HEK293 (cell line): Measurements from ENCODE around the gene ECM1.

Source experiments
- CTCF ChIA-PET: fragments of 350-600 bp; formaldehyde crosslinking; extraction: SDS; loops from one replicate; lab custom pipeline; 2021; ENCODE audit warnings: antibody characterized with exemption; lab: Yijun Ruan, JAX
- POLR2A ChIA-PET: fragments of 300-600 bp; formaldehyde crosslinking; extraction: SDS; loops from one replicate; lab custom pipeline; 2020; ENCODE audit warnings: antibody characterized with exemption, inconsistent platforms; lab: Yijun Ruan, JAX
- H3K27ac ChIP-seq: fragments of 200-500 bp; sonication (Bioruptor generic); 2 replicates; pipeline ENCODE4 v1.5.1; 2014; ENCODE audit warnings: low read depth, low read length, control low read depth, inconsistent platforms; ENCODE audit errors: extremely low read depth
- H3K36me3 ChIP-seq, 2 experiments: fragments of 200-500 bp in 1 of 2; sonication (Bioruptor generic) in 1 of 2; 1 replicate in 1 of 2; 2 replicates in 1 of 2; pipeline ENCODE4 v1.5.1; 2014 to 2017; ENCODE audit warnings: inconsistent platforms in 2 of 2, low read length in 2 of 2; ENCODE audit not compliant: control insufficient read depth in 2 of 2, insufficient read depth in 1 of 2
- H3K4me1 ChIP-seq: fragments of 200-500 bp; sonication (Bioruptor generic); 2 replicates; pipeline ENCODE4 v1.5.1; 2014; ENCODE audit warnings: mild to moderate bottlenecking, low read length, inconsistent platforms; ENCODE audit not compliant: control insufficient read depth, insufficient read depth
- H3K4me3 ChIP-seq: 2 replicates; pipeline ENCODE4 v1.5.1; 2011; ENCODE audit warnings: low read depth, mild to moderate bottlenecking, control low read depth, low read length, moderate library complexity
- H3K9me3 ChIP-seq: fragments of 200-500 bp; sonication (Bioruptor generic); 2 replicates; pipeline ENCODE4 v1.5.1; 2014; ENCODE audit warnings: low read depth, low read length, inconsistent platforms; ENCODE audit not compliant: control insufficient read depth, insufficient read depth
- SP7 ChIP-seq: fragments of 450-650 bp; formaldehyde crosslinking; IDR thresholded peaks from 2 replicates; pipeline ENCODE4 v1.5.1; 2016; ENCODE audit warnings: missing biosample characterization, missing genetic modification characterization
- ZFHX2 ChIP-seq: fragments of 450-650 bp; formaldehyde crosslinking; conservative IDR thresholded peaks from 2 replicates; pipeline ENCODE4 v1.5.1; 2016; ENCODE audit warnings: missing biosample characterization, missing genetic modification characterization
- ZNF132 ChIP-seq: fragments of 450-650 bp; formaldehyde crosslinking; IDR thresholded peaks from 2 replicates; pipeline ENCODE4 v1.5.1; 2017; ENCODE audit warnings: missing biosample characterization, missing genetic modification characterization, borderline replicate concordance
- ZNF184 ChIP-seq: fragments of 450-650 bp; IDR thresholded peaks from 2 replicates; pipeline ENCODE4 v1.5.1; 2018; ENCODE audit warnings: missing biosample characterization, mild to moderate bottlenecking, missing genetic modification characterization
- ZNF211 ChIP-seq: fragments of 450-650 bp; formaldehyde crosslinking; IDR thresholded peaks from 2 replicates; pipeline ENCODE4 v1.5.1; 2016; ENCODE audit warnings: low read depth, missing biosample characterization, missing genetic modification characterization
- ZNF24 ChIP-seq: fragments of 450-650 bp; formaldehyde crosslinking; IDR thresholded peaks from 2 replicates; pipeline ENCODE4 v1.5.1; 2016; ENCODE audit warnings: missing biosample characterization, missing genetic modification characterization
- ZNF292 ChIP-seq: fragments of 450-650 bp; formaldehyde crosslinking; IDR thresholded peaks from 2 replicates; pipeline ENCODE4 v1.5.1; 2016; ENCODE audit warnings: low read depth, missing biosample characterization, missing genetic modification characterization, borderline replicate concordance
- ZNF391 ChIP-seq: fragments of 450-650 bp; formaldehyde crosslinking; IDR thresholded peaks from 2 replicates; pipeline ENCODE4 v1.5.1; 2016; ENCODE audit warnings: low read depth, missing biosample characterization, missing genetic modification characterization, borderline replicate concordance
- ZNF560 ChIP-seq: fragments of 450-650 bp; formaldehyde crosslinking; IDR thresholded peaks from 2 replicates; pipeline ENCODE4 v1.5.1; 2017; ENCODE audit warnings: missing biosample characterization, missing genetic modification characterization, borderline replicate concordance
- ZNF626 ChIP-seq: fragments of 450-650 bp; sonication (Bioruptor Pico); formaldehyde crosslinking; IDR thresholded peaks from 2 replicates; pipeline ENCODE4 v1.5.1; 2018; ENCODE audit warnings: missing biosample characterization, missing genetic modification characterization, inconsistent platforms
- ZNF677 ChIP-seq: fragments of 450-650 bp; IDR thresholded peaks from 2 replicates; pipeline ENCODE4 v1.5.0; 2018; ENCODE audit warnings: missing biosample characterization, mild to moderate bottlenecking, missing genetic modification characterization, moderate library complexity
- TF ChIP-seq, protein P1 (sequence below): fragments of 450-650 bp; formaldehyde crosslinking; conservative IDR thresholded peaks from 2 replicates; pipeline ENCODE4 v1.5.1; 2016; ENCODE audit warnings: low read depth, missing biosample characterization, missing genetic modification characterization
- TF ChIP-seq, protein P2 (sequence below): fragments of 450-650 bp; formaldehyde crosslinking; IDR thresholded peaks from 2 replicates; pipeline ENCODE4 v1.5.1; 2016; ENCODE audit warnings: missing biosample characterization, missing genetic modification characterization
- TF ChIP-seq, protein P3 (sequence below): fragments of 450-650 bp; formaldehyde crosslinking; IDR thresholded peaks from 2 replicates; pipeline ENCODE4 v1.5.1; 2016; ENCODE audit warnings: missing biosample characterization, missing genetic modification characterization

Gene ECM1

DNA sequence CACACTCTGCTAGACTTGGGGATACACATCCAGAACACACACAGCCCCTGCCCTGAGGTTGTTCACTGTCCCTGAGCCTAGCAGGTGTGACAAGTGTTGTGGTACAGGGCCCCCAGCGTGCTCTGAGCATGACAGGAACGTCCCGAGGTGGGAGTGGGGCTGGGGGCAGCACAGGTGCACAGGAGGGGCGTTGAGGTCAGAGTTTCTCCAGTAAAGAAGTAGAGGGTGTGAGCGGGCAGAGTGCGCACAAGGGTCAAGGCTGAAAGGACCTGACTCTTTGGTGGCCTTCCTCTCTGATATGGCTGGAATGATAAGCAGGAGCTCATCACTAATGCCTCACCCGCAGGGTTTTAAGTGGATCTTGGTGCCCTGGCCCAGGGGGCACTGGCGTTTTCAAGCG is 6.4 kb downstream of the ECM1 start:
- TF ChIP-seq ZNF391 (tag by site-specific recombination) = no peak
- no peak for TF ChIP-seq SP7
- TF ChIP-seq, all 188 proteins: peak for 0
- ChIA-PET POLR2A (interaction anchor here (0.9 kb wide), 1 partner anchor 115 kb away, joined by 4 read pairs; the partner anchor contains the start of gene ENSA), CTCF (interaction anchor here (0.6 to 0.7 kb wide), 4 partner anchors 16 to 1198 kb away, joined by 3 to 4 read pairs (median 3); no protein-coding TSS in a partner anchor)
- Histone ChIP-seq H3K4me1 (no peaks in the 10 kb centered on the region), H3K36me3 (peaks cover 0 to 17% of the 10 kb centered on the region in 2 experiments; a peak in 2 of 3 replicates), H3K27ac (no peak overlapping the region), H3K9me3 (no peaks in the 10 kb centered on the region), H3K4me3 (no peak overlapping the region)

DNA sequence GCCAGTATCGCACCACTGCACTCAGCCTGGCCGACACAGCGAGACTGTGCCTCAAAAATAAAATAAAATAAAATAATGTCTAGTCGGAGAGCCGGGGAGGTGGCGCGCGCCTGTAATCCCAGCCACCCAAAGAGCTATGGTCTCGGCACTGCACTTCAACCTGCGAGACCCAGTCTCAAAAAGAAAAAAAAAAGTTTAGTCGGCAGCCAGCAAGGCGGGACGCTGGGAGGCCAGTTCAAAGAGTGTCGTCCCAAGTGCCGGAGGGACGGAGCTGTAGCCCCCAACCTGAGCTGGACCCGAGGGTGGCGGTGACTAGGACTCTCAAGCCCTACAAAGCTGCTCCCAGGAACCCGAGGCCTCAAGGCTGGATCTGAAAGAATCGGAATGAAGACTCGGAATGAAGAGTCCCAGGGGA is 7.0 kb downstream of the ECM1 start:
- H3K4me1 ChIP-seq = no peaks in the 10 kb centered on the region
- peaks cover 0 to 17% of the 10 kb centered on the region in 2 experiments; a peak in 2 of 3 replicates for H3K36me3 ChIP-seq
- peak overlapping the region; percentile 56 for H3K4me3 ChIP-seq
- H3K27ac ChIP-seq = peak overlapping the region; percentile 44; the same call in 1 of the 2 replicates
- POLR2A ChIA-PET = interaction anchor here (0.6 to 2.0 kb wide), 15 partner anchors 13 to 362 kb away, joined by 3 to 9 read pairs (median 4); partner anchors contain the start of genes ADAMTSL4, ARNT, ENSA and MCL1
- H3K9me3 ChIP-seq = no peaks in the 10 kb centered on the region
- no peak for TF ChIP-seq ZFHX2
- TF ChIP-seq, protein P1, sequence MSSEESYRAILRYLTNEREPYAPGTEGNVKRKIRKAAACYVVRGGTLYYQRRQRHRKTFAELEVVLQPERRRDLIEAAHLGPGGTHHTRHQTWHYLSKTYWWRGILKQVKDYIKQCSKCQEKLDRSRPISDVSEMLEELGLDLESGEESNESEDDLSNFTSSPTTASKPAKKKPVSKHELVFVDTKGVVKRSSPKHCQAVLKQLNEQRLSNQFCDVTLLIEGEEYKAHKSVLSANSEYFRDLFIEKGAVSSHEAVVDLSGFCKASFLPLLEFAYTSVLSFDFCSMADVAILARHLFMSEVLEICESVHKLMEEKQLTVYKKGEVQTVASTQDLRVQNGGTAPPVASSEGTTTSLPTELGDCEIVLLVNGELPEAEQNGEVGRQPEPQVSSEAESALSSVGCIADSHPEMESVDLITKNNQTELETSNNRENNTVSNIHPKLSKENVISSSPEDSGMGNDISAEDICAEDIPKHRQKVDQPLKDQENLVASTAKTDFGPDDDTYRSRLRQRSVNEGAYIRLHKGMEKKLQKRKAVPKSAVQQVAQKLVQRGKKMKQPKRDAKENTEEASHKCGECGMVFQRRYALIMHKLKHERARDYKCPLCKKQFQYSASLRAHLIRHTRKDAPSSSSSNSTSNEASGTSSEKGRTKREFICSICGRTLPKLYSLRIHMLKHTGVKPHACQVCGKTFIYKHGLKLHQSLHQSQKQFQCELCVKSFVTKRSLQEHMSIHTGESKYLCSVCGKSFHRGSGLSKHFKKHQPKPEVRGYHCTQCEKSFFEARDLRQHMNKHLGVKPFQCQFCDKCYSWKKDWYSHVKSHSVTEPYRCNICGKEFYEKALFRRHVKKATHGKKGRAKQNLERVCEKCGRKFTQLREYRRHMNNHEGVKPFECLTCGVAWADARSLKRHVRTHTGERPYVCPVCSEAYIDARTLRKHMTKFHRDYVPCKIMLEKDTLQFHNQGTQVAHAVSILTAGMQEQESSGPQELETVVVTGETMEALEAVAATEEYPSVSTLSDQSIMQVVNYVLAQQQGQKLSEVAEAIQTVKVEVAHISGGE (tag by site-specific recombination) = peak; percentile 59
- TF ChIP-seq ZNF24 (tag by site-specific recombination) = 0 out of 2 replicates have a peak, but pooled peaks have one; percentile 24
- TF ChIP-seq, protein P2, sequence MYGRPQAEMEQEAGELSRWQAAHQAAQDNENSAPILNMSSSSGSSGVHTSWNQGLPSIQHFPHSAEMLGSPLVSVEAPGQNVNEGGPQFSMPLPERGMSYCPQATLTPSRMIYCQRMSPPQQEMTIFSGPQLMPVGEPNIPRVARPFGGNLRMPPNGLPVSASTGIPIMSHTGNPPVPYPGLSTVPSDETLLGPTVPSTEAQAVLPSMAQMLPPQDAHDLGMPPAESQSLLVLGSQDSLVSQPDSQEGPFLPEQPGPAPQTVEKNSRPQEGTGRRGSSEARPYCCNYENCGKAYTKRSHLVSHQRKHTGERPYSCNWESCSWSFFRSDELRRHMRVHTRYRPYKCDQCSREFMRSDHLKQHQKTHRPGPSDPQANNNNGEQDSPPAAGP (tag by site-specific recombination) = peak; percentile 39; the same call in 1 of the 2 replicates
- no peak for TF ChIP-seq ZNF677 (tag by site-specific recombination)
- no peak for TF ChIP-seq ZNF211 (tag by site-specific recombination)
- no peak for TF ChIP-seq ZNF292
- TF ChIP-seq ZNF184 (tag by site-specific recombination) = no peak
- no peak for TF ChIP-seq ZNF626 (tag by site-specific recombination)
- TF ChIP-seq, protein P3, sequence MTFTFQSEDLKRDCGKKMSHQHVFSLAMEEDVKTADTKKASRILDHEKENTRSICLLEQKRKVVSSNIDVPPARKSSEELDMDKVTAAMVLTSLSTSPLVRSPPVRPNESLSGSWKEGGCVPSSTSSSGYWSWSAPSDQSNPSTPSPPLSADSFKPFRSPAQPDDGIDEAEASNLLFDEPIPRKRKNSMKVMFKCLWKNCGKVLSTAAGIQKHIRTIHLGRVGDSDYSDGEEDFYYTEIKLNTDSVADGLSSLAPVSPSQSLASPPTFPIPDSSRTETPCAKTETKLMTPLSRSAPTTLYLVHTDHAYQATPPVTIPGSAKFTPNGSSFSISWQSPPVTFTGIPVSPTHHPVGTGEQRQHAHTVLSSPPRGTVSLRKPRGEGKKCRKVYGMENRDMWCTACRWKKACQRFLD = no peak
- TF ChIP-seq ZNF560 (tag by site-specific recombination) = no peak
- no peak for TF ChIP-seq ZNF132 (tag by site-specific recombination)
- TF ChIP-seq, all 188 proteins: peak for 3
- CTCF ChIA-PET = interaction anchor here (0.5 to 6.6 kb wide), 10 partner anchors 9 to 298 kb away, joined by 3 to 50 read pairs (median 4); partner anchors contain the start of gene MCL1
